Fibroblast of pulmonary artery (primary cell): ENCODE data around the gene NOP16.

Source experiments
- DNase-seq: peaks from one replicate; pipeline ENCODE4 v3.0.0-alpha.2; 2010; ENCODE audit warnings: low read depth
- H3K4me3 ChIP-seq: replicated peaks from 2 replicates; pipeline ENCODE4 v1.5.1; 2011; ENCODE audit warnings: low read depth, mild to moderate bottlenecking, control low read depth, low read length, moderate library complexity
- CTCF ChIP-seq: IDR thresholded peaks from 2 replicates; pipeline ENCODE4 v1.5.1; 2011; ENCODE audit warnings: mild to moderate bottlenecking, control low read depth, low read length, inconsistent platforms; ENCODE audit errors: missing control alignments

Gene NOP16

GRCh38 chr5:176386491-176386890, 1.9 kb downstream of the NOP16 start:
- TF ChIP-seq CTCF = no peak
- no peak overlapping the region for H3K4me3 ChIP-seq
- DNase-seq = no peak

GRCh38 chr5:176384991-176385390, 3.4 kb downstream of the NOP16 start:
- no peak overlapping the region for H3K4me3 ChIP-seq
- DNase-seq = no peak
- no peak for TF ChIP-seq CTCF

- DNase-seq = no peak
- no peak overlapping the region for H3K4me3 ChIP-seq
These were observed 4.0 kb downstream of the NOP16 start for GRCh38 chr5:176384366-176384930.

GRCh38 chr5:176383961-176384360, 4.4 kb downstream of the NOP16 start:
- no peak for TF ChIP-seq CTCF
- no peak overlapping the region for H3K4me3 ChIP-seq
- no peak for DNase-seq

More at GRCh38 chr5:176384366-176384930, 4.0 kb downstream of the NOP16 start:
- no peak for TF ChIP-seq CTCF

- no peak overlapping the region for H3K4me3 ChIP-seq
- no peak for DNase-seq
- TF ChIP-seq CTCF = no peak
These were observed 5.0 kb downstream of the NOP16 start for GRCh38 chr5:176383248-176383905.

- no peak for DNase-seq
- no peak overlapping the region for H3K4me3 ChIP-seq
- no peak for TF ChIP-seq CTCF
These were observed 5.7 kb downstream of the NOP16 start for GRCh38 chr5:176382721-176383120.

GRCh38 chr5:176381979-176382378, 6.4 kb downstream of the NOP16 start:
- no peak for TF ChIP-seq CTCF
- no peak for DNase-seq
- no peak overlapping the region for H3K4me3 ChIP-seq
